Measurements from ENCODE around the gene VPS13D.

DNA sequence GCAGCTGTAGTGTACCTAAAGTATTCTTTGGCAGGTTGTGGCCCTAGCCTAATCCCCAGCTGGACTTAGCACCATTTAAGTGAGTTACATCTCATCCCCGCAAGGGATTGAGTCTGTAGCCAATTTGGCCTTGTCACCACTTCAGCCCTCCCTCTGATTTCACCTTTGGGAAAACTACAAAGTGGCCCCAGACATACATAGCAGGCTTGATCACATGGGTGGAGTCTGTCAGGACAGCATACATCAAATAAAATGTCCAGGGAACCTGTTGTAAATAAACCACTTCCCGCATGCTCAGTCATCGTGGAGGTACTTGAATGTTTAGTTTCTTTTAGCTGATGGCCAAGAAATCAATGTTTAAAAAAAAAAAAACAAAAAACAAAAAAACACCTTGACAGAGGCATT, 245.7 kb downstream of the VPS13D start:
- TF ChIP-seq POLR2A (IDR thresholded peaks at IDR 0.05): no peak
- TF ChIP-seq, protein P1, sequence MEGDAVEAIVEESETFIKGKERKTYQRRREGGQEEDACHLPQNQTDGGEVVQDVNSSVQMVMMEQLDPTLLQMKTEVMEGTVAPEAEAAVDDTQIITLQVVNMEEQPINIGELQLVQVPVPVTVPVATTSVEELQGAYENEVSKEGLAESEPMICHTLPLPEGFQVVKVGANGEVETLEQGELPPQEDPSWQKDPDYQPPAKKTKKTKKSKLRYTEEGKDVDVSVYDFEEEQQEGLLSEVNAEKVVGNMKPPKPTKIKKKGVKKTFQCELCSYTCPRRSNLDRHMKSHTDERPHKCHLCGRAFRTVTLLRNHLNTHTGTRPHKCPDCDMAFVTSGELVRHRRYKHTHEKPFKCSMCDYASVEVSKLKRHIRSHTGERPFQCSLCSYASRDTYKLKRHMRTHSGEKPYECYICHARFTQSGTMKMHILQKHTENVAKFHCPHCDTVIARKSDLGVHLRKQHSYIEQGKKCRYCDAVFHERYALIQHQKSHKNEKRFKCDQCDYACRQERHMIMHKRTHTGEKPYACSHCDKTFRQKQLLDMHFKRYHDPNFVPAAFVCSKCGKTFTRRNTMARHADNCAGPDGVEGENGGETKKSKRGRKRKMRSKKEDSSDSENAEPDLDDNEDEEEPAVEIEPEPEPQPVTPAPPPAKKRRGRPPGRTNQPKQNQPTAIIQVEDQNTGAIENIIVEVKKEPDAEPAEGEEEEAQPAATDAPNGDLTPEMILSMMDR (IDR thresholded peaks at IDR 0.05): no peak
